Endothelial cell of umbilical vein (primary cell): ENCODE measurements around the gene ANKS1B. TPM values are rescaled to one million over a fixed set of nuclear protein-coding genes. Genes with fewer than 3 reads are reported as not detected.

Experiments
- BruUV-seq: library from RNA; stranded (reverse); fragments of 400-500 nt; replicated peaks from 2 replicates; lab custom pipeline; 2021; lab: Mats Ljungman, UMichigan
- CTCF ChIA-PET: fragments of 300-600, 350-600 bp; sonication (Branson Sonifier 250); formaldehyde crosslinking; loops from one replicate; lab custom pipeline; 2021; ENCODE audit warnings: antibody characterized with exemption, inconsistent platforms; lab: Charles Lee
- POLR2A ChIA-PET: fragments of 300-600, 350-600 bp; sonication (Branson Sonifier 250); formaldehyde crosslinking; loops from one replicate; lab custom pipeline; 2021; ENCODE audit warnings: antibody characterized with exemption, inconsistent platforms; lab: Charles Lee
- DNase-seq: peaks from one replicate; pipeline ENCODE4 v3.0.0-alpha.2; 2011; ENCODE audit warnings: low read depth, low spot score
- FAIRE-seq: peaks from 2 replicates; lab custom pipeline; 2011; peaks lifted over from hg19 to GRCh38; lab: Jason Lieb, UNC
- H2AFZ ChIP-seq: 2 replicates; pipeline ENCODE4 v1.6.0; 2012; ENCODE audit warnings: low read depth, low read length, control low read depth, inconsistent platforms
- H3K27ac ChIP-seq: 2 replicates; pipeline ENCODE4 v1.5.1; 2011; ENCODE audit warnings: low read depth, mild to moderate bottlenecking, control low read depth, low read length, moderate library complexity; ENCODE audit not compliant: insufficient read depth
- H3K27me3 ChIP-seq, 2 experiments: 2 replicates each; pipeline versions ENCODE4 v1.6.0 to v1.6.1; 2011; ENCODE audit warnings: low read length in 2 of 2, mixed read lengths in 1 of 2; ENCODE audit not compliant: control insufficient read depth in 2 of 2, insufficient read depth in 2 of 2
- H3K36me3 ChIP-seq, 2 experiments: 2 replicates in 1 of 2; 3 replicates in 1 of 2; pipeline ENCODE4 v1.5.1; 2011; ENCODE audit warnings: low read length in 2 of 2, mild to moderate bottlenecking in 1 of 2, moderate library complexity in 1 of 2; ENCODE audit not compliant: control insufficient read depth in 2 of 2, insufficient read depth in 2 of 2; ENCODE audit errors: extremely low read depth in 1 of 2
- H3K4me1 ChIP-seq: 3 replicates; pipeline ENCODE4 v1.5.1; 2011; ENCODE audit warnings: mild to moderate bottlenecking, low read length; ENCODE audit not compliant: control insufficient read depth, insufficient read depth; ENCODE audit errors: extremely low read depth
- H3K4me2 ChIP-seq: 2 replicates; pipeline ENCODE4 v1.6.1; 2011; ENCODE audit warnings: low read length, control low read depth, mixed read lengths; ENCODE audit not compliant: insufficient read depth
- H3K4me3 ChIP-seq, 3 experiments: fragments of 200-600 bp in 1 of 3; sonication (generic), shearing (Covaris generic) in 1 of 3; replicated peaks in 1 of 3; 2 replicates each; pipeline ENCODE4 v1.5.1; 2011 to 2016; ENCODE audit warnings: control low read depth in 3 of 3, low read length in 3 of 3, mild to moderate bottlenecking in 2 of 3, inconsistent platforms in 1 of 3, low read depth in 1 of 3, moderate library complexity in 1 of 3; ENCODE audit not compliant: insufficient read depth in 1 of 3
- H3K79me2 ChIP-seq: 2 replicates; pipeline ENCODE4 v1.6.0; 2012; ENCODE audit warnings: low read length, inconsistent platforms; ENCODE audit not compliant: control insufficient read depth, insufficient read depth
- H3K9ac ChIP-seq: replicated peaks from 2 replicates; pipeline ENCODE3; 2011; ENCODE audit warnings: low read length, control low read depth; ENCODE audit not compliant: insufficient read depth; ENCODE audit errors: extremely low read depth
- H3K9me1 ChIP-seq: replicated peaks from 3 replicates; pipeline ENCODE4 v1.6.0; 2011; ENCODE audit warnings: mild to moderate bottlenecking, low read length; ENCODE audit not compliant: control insufficient read depth, insufficient read depth; ENCODE audit errors: extremely low read depth
- H3K9me3 ChIP-seq: replicated peaks from 2 replicates; pipeline ENCODE4 v1.5.1; 2012; ENCODE audit warnings: low read length, inconsistent platforms; ENCODE audit not compliant: control insufficient read depth, insufficient read depth
- H4K20me1 ChIP-seq: replicated peaks from 2 replicates; pipeline ENCODE3; 2011; ENCODE audit warnings: mild to moderate bottlenecking, low read length; ENCODE audit not compliant: control insufficient read depth, insufficient read depth; ENCODE audit errors: extremely low read depth
- CTCF ChIP-seq, 2 donors: IDR thresholded peaks; 1 replicate in 1 of 2; 2 replicates in 1 of 2; pipeline ENCODE4 v1.5.1; 2011; ENCODE audit warnings: low read length in 2 of 2, mild to moderate bottlenecking in 2 of 2, moderate library complexity in 2 of 2, control low read depth in 1 of 2, inconsistent platforms in 1 of 2, low read depth in 1 of 2; ENCODE audit not compliant: insufficient read depth in 1 of 2; ENCODE audit errors: extremely low read depth in 1 of 2
- EZH2 ChIP-seq: IDR thresholded peaks from 2 replicates; pipeline ENCODE4 v1.6.1; 2012; ENCODE audit warnings: borderline replicate concordance, low read depth, mild to moderate bottlenecking, moderate library complexity, low read length, inconsistent platforms; ENCODE audit not compliant: severe bottlenecking
- FOS ChIP-seq: IDR thresholded peaks from 2 replicates; pipeline ENCODE4 v1.6.1; 2011; ENCODE audit warnings: mild to moderate bottlenecking, low read length, moderate library complexity, borderline replicate concordance; ENCODE audit not compliant: insufficient read depth
- GATA2 ChIP-seq: IDR thresholded peaks from 2 replicates; pipeline ENCODE4 v1.7.0; 2011; ENCODE audit warnings: low read depth, mild to moderate bottlenecking, moderate library complexity, mixed read lengths, low read length; ENCODE audit not compliant: insufficient read length, insufficient read depth
- JUN ChIP-seq: IDR thresholded peaks from 2 replicates; pipeline ENCODE4 v1.6.1; 2011; ENCODE audit warnings: borderline replicate concordance, low read depth; ENCODE audit not compliant: insufficient read length, insufficient read depth
- MAX ChIP-seq: IDR thresholded peaks from 2 replicates; pipeline ENCODE4 v1.6.1; 2011; ENCODE audit not compliant: insufficient read depth, insufficient read length
- MYC ChIP-seq: IDR thresholded peaks from one replicate; pipeline ENCODE4 v1.6.1; 2011; ENCODE audit warnings: mild to moderate bottlenecking, low read depth, low read length
- POLR2A ChIP-seq: IDR thresholded peaks from 2 replicates; pipeline ENCODE4 v1.6.1; 2012; ENCODE audit warnings: low read depth, mild to moderate bottlenecking, control low read depth, low read length
- POLR2AphosphoS5 ChIP-seq: IDR thresholded peaks from 2 replicates; pipeline ENCODE4 v1.6.1; 2012; ENCODE audit warnings: low read depth, mild to moderate bottlenecking, control low read depth, low read length, moderate library complexity; ENCODE audit not compliant: insufficient read depth
- dilution Hi-C: fragments of 300-500 bp; cut with MboI; formaldehyde crosslinking; loops from one replicate; pipeline ENCODE4 v1.15.0; 2019; ENCODE audit warnings: low sequenced_read_pairs; ENCODE audit not compliant: extremely low pct_ligation_motif_present
- intact Hi-C: fragments of 100-400 bp; cut with micrococcal nuclease; formaldehyde crosslinking; loops from one replicate; pipeline ENCODE4 v1.10.0; 2022
- polyA plus RNA-seq, 4 experiments: library from polyadenylated mRNA; depleted of rRNA in 3 of 4; stranded (reverse) in 3 of 4; unstranded in 1 of 4; fragments of >200 nt; gene quantifications; 2 replicates each; pipeline versions ENCODE4 v1.2.1 to v1.2.3, GENCODE V29; 2011 to 2012; ENCODE audit warnings: missing spikeins in 1 of 4
- total RNA-seq: library from RNA; stranded (reverse); gene quantifications from 2 replicates; pipeline ENCODE4 v1.2.3, GENCODE V29; 2021

Gene ANKS1B
- total and polyA plus RNA-seq, 2 donors (not counting 3 experiments of a cell fraction or from before 2014, with no cell fraction given) = 0.15 to 0.38 TPM

- BruUV-seq = no TSS peak
- FAIRE-seq = no peak
- no peak overlapping the region for H3K4me3 ChIP-seq
These were observed 1215.7 kb downstream of the ANKS1B start for GRCh38 chr12:98769068-98769467.

More at GRCh38 chr12:98769068-98769467, 1215.7 kb downstream of the ANKS1B start:
- H4K20me1 ChIP-seq = no peaks in the 10 kb centered on the region
- ChIA-PET POLR2A (no interaction called here), CTCF (interaction anchor here (0.8 to 1.3 kb wide), 4 partner anchors 15 to 230 kb away, joined by 3 to 8 read pairs (median 3); no protein-coding TSS in a partner anchor)
- intact Hi-C loops (no loop called here), dilution Hi-C loops (no loop called here)
- H3K9me1 ChIP-seq = no peaks in the 10 kb centered on the region
- TF ChIP-seq EZH2 (no peak), MYC (no peak), CTCF (IDR thresholded peaks at IDR 0.05; ENCODE audit: extremely low read depth in 1 of 2, insufficient read depth in 1 of 2, low read depth in 1 of 2, low read length in 2 of 2) (no peak), FOS (no peak), POLR2AphosphoS5 (no peak), POLR2A (no peak), JUN (no peak), MAX (no peak), GATA2 (no peak)
- no peaks in the 10 kb centered on the region for H3K27me3 ChIP-seq
- H3K79me2 ChIP-seq = no peaks in the 10 kb centered on the region
- H3K9me3 ChIP-seq = no peaks in the 10 kb centered on the region
- no peak overlapping the region for H3K9ac ChIP-seq
- no peak overlapping the region for H3K27ac ChIP-seq
- no peaks in the 10 kb centered on the region for H3K36me3 ChIP-seq
- no peak for DNase-seq
- no peaks in the 10 kb centered on the region for H3K4me1 ChIP-seq
- no peak overlapping the region for H3K4me2 ChIP-seq
- H2AFZ ChIP-seq = no peak overlapping the region
